HG03442 (cell line): ENCODE data around the gene LRP5.

Experiments
- ATAC-seq: cut with Tn5 transposase; IDR thresholded peaks from one replicate; pipeline ENCODE4 v1.9.1; 2021; ENCODE audit warnings: mild to moderate bottlenecking, moderate library complexity; ENCODE audit not compliant: unreplicated experiment

Gene LRP5

DNA sequence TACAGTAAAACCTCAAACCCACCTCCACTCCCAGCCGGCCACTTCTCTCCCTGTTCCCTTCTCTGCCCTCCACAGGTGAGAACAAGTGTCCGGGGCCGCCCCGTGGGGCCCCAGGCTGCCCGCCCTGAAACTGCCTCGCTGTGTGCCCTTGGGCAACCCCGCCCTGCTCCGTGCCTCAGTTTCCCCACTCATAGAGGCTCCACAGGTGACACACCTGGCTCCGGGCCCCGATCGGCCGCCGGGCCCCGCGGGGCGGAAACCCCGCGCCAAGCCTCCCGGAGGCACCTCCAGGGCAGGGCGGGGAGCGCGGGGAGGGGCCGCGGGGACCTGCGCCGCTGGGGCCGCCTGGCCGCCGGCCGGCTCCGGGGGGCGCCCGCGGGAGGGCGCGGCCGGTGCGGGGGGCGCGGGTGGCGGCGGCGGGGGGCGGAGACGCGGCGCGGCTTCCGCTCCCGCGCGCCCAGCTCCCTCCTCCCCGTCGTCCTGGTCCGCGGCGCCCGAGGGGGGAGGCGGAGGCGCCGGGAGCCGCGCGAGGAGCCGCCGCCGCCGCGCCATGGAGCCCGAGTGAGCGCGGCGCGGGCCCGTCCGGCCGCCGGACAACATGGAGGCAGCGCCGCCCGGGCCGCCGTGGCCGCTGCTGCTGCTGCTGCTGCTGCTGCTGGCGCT, at the start of gene LRP5:
Gene LRP5 (plus strand): TSS at position 475 of the 663 bp plus-strand sequence. CDS start 124 bp downstream, at position 599.
- ATAC-seq: peak; percentile 48

DNA sequence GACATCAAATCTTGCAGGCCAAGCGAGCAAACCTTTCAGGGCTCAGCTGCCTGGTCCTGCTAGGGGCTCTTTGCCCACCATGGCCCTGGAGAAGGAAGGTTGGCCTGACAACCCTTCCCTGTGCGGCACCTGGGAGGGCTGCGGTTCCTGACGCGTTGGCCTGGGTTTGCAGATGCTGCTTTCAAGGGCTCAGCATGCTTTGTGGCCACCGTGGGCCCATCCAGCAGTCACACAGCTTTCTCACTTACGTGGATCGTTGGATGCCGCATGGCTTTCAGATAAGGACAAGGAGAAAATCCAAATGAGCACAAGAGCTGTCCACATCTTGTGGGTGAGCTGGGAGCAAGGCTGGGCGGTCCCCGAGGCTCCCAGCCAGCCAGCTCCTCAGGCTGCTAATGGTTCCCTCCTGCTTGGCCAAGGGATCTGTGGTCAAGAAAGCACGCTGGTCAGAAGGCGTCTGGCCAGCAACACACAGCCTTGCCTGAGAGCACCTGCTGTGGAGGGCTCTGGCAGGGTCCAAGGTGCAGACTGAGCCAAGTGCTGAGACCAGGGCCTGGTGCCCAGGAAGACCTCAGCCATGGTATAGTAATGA, 48.9 kb upstream of the LRP5 start:
- no peak for ATAC-seq

DNA sequence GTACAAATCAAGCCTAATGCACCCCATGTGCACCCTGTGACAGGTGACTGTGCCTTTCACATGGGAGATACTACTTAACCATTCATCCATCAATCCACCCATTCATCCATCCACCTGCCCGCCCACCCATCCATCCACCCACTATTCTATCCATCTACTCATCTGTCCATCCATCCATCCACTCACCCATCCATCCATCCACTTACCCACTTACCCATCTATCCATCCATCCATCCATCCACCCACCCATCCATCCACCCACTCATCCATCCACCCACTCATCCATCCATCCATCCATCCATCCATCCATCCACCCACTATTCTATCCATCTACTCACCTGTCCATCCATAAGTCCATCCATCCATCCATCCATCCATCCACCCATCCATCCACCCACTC, 48.1 kb upstream of the LRP5 start:
- no peak for ATAC-seq

DNA sequence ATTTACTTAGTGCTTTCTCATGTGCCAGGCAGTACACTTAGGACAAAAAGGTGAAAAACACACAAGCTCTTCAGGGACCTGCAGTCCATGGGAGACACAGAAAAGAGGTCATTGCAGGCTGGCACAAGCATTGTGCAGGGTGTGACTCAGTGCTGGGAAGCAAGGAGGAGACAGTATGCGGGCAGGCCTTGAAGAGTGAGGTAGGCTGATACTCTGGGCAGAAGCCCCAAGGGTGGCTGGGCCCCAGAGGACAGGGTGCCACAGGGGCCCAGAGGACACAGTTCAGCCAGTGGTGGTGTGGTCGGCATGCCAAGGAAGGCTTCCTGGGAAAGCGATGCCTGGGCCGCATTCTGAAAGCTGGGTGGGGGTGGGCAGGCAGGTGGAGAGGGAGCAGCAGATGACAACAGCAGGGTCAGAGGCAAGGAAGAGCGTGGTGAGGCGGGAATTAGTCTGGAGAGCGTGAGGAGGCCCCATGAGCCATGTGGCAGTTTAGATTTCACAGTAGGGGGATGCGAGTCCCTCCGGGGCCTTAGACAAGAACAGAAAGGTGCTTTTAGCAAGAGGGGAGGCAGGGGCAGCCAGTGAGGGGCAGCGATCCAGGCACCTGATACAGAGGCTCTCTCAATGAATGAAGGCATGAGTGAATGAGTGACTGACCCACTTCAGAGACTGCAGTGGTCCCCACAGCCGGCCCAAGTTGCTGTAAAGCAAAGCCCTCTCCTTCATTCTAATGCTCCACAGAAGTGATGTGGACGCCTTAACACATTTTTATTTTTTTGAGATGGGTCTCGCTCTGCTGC, 47.5 kb upstream of the LRP5 start:
- no peak for ATAC-seq

DNA sequence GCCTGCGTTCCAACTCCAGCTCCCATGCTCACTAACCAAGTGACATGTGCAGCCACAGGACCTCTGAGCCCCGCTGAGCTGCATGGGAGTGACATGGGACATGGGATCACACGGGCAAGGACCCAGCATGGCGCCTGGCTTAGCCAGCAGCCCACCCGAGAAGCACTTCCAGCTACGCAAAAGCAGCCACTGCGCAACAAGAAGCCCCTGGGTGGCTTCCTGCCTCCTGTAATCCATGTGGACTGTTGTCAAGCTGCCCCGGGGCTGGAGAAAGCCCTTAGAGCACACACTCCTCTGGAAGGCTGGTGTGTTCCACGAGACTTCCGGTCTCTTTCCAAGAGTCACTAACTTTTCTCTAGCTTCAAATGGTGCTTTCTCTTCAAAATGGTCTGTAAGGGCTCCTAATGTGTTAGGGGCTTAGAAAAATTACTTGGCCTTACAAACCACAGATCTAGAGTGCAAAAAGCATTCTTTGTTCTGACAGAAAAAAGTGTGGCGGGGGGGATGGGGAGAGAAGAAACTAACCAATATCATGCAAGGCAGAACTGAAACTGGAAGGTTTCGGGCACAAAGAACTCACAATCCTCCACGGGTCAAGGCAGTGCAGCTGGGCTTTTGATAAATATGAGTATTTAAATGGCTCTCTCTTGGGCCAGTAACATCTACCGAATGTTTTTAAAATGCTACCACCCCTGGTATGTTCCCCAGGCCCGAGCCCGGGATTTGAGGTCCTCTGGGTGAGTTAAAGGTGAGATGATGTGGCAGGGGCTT, 46.1 kb upstream of the LRP5 start:
- ATAC-seq: peak; percentile 56

DNA sequence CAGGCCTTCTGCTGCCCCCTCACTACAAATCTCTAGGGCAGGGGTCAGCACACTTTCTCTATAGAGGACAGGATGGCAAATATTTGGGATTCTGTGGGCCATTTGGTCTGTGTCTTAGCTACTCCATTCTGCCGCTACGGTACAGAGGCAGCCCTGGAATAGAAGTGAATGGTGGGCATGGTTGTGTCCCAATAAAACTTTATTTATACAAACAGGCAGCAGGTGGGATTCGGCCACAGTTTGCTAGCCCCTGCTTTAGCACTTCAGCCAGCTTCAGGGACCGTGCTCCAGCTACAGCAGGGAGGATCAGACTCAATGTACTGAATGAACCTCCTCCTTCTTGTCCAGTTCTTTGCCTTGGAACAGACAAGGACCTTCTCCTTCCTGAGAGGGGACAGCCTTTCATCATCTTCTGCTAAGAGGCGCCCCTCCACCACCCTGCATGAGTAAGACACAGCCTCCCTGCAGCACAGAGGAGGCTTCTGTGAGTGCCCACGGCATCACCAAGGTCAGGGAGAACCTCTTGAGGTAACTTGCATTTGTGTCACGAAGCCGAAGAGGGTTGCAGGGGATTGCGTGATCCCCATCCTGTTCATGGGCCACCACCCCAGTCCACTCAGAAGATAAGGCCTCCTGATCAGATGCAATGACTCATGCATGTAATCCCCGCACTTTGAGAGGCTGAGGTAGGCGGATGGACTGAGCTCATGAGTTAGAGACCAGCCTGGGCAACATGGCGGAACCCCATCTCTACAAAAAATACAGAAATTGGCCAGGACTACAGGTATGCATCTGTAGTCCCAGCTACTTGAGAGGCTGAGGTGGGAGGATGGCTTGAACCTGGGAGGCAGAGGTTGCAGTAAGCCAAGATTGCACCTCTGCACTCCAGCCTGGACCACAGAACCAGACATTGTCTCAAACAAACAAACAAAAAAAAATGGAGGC, 45.2 kb upstream of the LRP5 start:
- ATAC-seq: no peak

DNA sequence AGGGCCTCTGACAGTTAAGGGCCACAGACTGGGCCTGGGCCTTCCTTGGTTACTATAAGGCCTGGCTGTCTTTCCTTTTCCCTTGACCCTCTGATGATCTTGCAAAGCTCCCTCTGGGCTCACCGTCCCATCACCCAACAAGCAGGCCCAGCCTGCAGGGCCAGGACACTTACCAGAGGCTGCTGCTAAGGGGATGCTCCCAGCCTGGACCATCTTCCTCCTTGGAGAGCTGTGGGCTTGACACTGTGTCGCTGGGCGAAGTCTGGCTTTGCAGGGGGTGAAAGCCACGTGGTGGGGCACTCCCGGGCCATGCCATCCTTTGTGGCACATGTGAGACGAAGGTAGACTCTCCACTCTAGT, 44.5 kb upstream of the LRP5 start:
- no peak for ATAC-seq

DNA sequence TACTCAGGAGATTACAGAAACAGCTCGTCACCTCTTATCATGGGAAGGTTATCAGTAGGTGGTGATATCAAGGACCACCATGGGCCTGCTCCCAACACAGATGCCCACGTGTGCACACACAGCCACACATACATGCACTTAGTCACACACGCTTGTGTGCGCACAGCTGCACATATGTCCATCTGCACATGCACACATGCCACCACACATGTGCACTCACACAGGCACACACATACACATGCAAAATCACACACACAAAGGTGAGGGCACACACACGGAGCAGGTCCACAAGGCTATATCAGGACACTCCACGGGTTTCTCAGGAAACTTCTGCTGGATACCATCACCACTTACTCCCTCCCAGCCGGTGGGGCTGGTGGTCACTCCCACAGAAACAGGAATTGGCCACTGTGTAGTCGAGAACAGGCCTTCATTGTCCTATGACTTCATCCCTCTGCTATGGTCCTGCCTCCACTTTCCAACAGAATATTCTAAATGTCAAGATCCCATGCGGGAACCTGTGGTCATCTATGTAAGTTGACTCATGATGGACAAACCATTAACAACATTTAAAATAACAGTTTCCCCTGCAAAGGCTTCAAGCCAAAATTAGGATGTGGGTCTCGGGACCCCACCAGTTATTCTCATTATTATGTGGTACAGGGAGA, 42.8 kb upstream of the LRP5 start:
- ATAC-seq: no peak

DNA sequence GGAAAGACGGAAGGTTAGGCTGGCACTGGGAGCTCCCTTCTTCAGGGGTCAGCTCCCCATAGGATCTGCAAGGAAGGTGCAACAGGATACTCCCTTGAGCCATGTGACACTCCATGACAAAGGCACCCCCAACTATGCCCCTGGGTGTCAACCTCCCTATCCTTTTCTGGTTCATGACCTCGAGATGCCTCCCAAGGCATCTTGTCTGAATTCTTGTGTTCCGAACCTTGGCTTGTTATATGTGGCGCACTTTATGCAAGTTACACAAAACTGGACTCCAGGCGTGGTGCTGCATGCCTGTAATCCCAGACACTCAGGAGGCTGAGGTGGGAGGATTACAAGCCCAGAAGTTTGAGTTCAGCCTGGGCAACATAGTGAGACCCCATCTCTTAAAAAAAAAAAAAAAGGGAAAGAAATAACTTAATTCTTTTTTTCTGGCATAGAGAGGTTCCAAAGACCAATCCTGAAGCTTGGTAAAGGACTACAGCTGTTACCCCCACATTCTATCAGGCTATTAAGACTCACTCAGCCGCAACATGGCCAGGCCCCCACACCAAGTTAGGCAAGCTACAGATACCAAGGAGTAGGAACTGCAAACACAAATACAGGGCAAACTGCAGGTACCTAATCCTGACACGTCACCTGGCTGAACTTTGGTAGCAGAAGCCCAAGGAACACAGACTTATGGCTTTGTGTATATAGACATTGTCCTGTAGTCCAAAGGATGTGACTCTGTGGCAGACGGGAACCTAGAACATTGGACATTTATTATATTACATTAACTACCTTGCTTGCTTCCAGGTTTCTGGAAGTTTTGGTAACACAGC, 42.0 kb upstream of the LRP5 start:
- ATAC-seq: no peak

DNA sequence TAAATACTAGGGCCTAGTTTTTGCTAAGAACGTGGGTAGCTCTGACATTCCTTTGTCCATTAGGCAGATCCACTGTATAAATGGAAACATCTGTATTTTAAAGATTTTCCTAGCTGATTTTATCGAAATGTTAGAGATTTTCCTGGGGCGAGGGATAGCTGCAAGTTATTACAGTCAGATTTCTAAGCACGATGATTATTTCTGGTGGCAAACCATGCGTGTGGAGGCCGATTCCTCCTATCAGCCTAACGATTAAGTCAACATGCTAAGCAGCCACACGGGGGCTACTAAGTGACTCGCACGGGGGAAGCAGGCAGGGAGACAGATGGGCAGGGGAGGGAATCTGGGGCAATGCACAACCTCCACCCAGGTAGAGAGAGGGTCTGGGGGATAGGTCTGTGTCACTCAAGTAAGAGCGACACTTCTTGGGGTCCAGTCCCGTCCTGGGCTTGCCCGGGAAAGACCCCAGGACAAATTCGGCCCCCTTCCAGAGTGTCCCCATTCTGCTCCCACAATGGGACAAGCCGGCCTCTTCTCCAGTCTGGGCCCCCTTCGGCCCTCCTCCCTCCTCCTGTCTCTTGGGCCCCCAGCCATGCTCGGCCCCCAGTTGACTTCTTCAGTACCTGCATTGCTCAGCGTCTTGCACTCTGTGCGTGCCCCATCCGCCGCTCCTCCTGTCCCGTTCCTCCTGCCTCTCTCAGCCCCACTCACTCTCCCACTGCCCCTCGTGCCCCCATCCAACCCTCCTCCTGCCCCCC, 41.2 kb upstream of the LRP5 start:
- ATAC-seq: peak; percentile 16

DNA sequence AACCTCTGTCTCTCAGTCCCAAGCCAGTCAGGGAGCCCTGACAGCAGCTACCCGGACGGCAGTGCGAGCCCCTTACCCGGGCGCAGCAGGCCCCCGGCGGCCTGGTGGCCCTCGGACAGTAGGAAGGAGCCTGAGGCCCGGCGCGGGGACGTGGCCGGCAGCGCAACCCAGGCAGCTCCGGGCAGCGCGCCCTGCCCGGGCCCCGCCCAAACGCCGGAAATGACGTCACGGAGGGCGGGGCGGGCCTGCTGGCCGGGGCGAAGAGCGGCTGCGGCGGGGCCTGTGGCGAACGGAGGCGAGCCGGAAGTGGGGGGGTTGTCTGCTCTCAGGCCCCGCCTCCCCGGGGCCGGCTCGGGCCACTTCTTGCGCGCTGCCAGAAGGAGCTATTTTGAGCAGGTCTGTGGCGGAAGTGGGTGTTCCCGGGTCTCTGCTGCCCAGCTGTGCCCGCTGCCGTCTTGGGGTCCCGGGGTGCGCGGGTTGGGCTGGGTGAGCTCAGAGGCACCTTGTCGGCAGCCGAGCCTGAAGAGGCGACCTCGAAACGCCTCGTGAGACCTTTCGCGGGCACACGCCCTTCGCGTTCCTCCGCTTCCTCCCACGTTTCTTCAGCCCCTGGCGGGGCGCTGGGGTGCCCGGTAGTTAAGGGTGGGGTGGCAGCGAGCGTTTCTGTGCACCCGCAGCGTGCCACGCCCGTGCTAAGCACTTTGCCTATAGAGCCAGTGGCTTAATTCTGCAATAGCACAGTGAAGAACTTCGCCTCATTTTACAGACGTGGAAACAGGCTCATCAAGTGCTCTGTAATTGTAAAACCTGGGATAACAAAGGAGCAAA, 40.4 kb upstream of the LRP5 start, which contains the start of gene C11orf24:
Gene C11orf24 (minus strand): TSS at position 193 of the 828 bp plus-strand sequence. CDS start 8,206 bp downstream, outside the sequence.
- peak; percentile 81 for ATAC-seq

DNA sequence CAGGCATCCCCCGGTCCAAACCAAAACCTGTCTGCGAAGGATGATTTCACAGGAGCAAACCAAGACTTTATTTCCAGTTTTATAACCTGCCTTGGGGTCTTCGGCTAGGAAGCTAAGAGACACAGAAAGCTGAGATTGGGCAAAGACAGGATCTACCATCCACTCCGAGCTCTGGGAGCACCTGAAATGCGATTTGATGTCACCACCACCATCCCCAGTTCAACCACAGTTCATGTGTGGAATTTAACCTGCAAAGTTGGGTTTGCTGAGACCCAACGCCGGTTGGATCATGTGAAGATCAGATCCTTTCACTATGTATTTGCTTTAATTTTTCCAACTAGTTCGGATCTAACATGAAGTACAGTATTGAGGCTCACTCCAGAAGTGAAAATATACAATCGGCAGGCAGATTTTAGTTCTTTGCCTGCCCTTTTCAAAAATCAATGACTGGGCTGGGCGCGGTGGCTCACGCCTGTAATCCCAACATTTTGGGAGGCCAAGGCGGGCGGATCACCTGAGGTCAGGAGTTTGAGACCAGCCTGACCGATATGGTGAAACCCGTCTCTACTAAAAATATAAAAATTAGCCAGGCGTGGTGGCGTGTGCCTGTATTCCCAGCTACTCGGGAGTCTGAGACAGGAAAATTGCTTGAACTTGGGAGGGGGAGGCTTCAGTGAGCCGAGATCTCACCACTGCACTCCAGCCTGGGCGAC, 39.2 kb upstream of the LRP5 start:
- ATAC-seq: no peak

DNA sequence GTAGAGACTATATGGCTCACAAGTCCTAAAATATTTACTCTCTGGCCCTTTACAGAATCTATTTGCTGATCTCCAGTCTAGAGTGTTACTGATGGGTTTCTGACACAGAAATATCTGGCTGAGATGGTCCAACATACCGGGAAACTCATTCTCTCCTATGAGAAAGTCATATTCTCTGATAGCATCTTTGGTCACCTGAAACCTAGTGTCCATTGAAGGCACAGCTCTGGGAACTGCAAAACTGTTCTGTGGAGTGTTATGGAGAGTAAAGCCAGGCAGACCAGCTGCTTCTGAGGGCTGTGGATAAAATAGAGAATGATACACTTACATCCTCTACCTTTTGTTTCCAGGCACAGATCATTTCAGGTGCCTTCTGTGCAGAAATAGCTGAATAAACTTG, 38.1 kb upstream of the LRP5 start:
- ATAC-seq: no peak

DNA sequence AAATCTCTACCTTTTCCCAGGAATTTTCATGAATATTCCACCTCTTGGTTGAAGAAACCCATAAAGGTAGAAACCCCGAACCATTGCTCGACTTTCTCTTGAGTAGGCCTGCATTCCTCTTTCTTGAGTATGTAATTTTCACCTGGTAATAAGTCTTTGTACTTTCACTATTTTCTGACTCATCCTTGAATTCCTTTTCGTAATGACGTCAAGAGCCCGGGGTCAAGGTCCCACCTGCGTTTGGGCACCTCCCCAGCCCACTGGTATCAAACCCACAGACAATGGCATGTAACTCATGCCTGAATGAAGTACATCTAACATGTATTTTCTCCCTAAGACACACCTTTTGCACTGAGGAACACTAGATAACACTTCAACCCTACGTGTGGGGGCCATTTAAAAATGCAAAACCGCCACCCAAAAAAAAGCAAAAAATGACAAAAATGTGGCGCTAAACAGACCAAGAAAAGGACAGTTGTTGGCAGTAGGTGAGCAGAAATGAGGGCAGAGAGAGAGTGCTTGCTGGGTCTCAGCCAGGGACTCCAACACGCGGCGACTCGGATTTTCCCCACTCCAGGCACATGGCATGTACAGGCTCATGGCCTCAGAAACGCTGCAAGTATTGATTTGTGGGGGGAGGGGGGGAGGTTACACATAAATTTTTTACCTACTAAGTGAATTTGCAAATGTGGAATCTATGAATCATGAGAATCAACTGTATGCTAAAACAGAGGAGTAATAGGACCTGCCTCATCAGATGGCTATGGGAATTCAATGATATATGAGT, 36.5 kb upstream of the LRP5 start:
- no peak for ATAC-seq

DNA sequence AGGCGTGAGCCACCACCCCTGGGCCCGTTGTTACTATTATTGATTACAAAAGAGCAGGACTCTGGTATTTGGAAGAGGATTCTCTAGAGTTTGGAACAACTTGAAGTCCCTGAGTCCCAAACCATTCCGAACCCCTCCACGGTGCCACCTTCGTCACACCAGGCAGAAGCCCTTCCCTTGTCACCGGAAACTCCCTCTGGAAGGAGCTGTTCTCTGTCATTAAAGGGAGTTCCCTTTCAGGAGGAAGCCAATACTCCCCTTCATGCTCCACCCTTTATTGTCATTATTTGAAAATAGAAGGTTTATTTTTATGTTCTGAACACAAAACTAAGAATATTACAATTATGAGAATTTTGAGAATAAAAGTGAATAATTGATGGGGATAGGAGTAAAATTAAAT, 35.5 kb upstream of the LRP5 start:
- no peak for ATAC-seq

DNA sequence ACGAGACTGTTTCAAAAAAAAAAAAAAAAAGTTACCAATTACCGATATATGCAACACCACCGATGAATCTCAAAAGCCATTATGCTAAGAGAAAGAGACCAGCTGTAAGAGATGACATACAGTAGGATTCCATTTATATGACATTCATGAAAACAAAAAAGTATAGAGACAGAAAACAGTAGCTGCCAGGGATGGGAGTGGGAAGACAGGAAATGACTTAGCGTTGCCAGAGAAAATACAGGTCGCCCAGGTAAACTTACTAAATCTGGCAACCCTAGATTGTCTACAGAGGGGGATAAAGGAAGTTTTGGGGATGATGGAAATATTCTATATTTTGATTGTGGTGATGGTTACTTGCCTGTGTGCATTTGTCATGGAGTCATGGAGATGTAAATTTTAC, 32.7 kb upstream of the LRP5 start:
- no peak for ATAC-seq
